Neural cell (in vitro differentiated cells): Measurements from ENCODE around the gene VBP1.

Source experiments
- CTCF ChIP-seq: fragments of 450-650 bp; IDR thresholded peaks from 2 replicates; pipeline ENCODE4 v1.5.1; 2014; ENCODE audit warnings: antibody characterized with exemption, mild to moderate bottlenecking, moderate library complexity; ENCODE audit not compliant: poor library complexity, severe bottlenecking
- SMC3 ChIP-seq: fragments of 450-650 bp; conservative IDR thresholded peaks from 2 replicates; pipeline ENCODE4 v1.6.1; 2014; ENCODE audit warnings: antibody characterized with exemption, mild to moderate bottlenecking, moderate library complexity; ENCODE audit not compliant: poor library complexity

GRCh38 chrX:155242300-155242699 is 26.0 kb downstream of the VBP1 start:
- TF ChIP-seq CTCF = no peak
- no peak for TF ChIP-seq SMC3
